NB4 (cell line): ENCODE results near the gene CDON.

ENCODE experiments used
- MYC ChIP-seq: IDR thresholded peaks from 2 replicates; pipeline ENCODE4 v1.6.1; 2011; ENCODE audit warnings: low read depth, low read length
- POLR2A ChIP-seq: IDR thresholded peaks from 2 replicates; pipeline ENCODE4 v1.6.1; 2011; ENCODE audit warnings: mild to moderate bottlenecking; ENCODE audit not compliant: insufficient read length; ENCODE audit errors: extremely low read depth
- TF ChIP-seq, protein P1 (sequence below): IDR thresholded peaks from one replicate; pipeline ENCODE4 v1.5.1; 2012; ENCODE audit warnings: low read depth, low read length
- TF ChIP-seq, protein P2 (sequence below): IDR thresholded peaks from 2 replicates; pipeline ENCODE4 v1.6.1; 2011; ENCODE audit warnings: low read depth, low read length

DNA sequence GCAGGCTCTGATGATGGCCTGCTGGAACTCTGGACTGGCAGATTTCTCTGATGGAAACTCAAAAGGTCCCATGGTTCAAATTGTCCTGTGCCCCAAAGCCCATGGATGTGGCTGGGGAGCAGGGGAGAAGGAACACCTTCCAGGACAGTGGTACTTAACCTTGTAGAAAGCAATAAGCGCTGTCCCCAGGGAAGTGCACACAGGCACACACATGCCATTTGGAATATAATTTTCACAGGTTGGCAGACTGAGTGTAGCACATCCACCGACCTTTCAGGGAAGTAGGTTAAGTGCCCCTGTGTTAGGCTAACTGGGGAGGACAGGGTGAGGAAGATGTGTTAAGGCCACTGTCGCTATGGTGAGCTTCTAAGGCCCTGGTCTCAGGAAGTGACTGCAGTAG is 140.5 kb downstream of the CDON start:
- TF ChIP-seq, protein P1, sequence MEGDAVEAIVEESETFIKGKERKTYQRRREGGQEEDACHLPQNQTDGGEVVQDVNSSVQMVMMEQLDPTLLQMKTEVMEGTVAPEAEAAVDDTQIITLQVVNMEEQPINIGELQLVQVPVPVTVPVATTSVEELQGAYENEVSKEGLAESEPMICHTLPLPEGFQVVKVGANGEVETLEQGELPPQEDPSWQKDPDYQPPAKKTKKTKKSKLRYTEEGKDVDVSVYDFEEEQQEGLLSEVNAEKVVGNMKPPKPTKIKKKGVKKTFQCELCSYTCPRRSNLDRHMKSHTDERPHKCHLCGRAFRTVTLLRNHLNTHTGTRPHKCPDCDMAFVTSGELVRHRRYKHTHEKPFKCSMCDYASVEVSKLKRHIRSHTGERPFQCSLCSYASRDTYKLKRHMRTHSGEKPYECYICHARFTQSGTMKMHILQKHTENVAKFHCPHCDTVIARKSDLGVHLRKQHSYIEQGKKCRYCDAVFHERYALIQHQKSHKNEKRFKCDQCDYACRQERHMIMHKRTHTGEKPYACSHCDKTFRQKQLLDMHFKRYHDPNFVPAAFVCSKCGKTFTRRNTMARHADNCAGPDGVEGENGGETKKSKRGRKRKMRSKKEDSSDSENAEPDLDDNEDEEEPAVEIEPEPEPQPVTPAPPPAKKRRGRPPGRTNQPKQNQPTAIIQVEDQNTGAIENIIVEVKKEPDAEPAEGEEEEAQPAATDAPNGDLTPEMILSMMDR: no peak
- TF ChIP-seq, protein P2, sequence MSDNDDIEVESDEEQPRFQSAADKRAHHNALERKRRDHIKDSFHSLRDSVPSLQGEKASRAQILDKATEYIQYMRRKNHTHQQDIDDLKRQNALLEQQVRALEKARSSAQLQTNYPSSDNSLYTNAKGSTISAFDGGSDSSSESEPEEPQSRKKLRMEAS: no peak
- TF ChIP-seq POLR2A: no peak
- no peak for TF ChIP-seq MYC
